Measurements from ENCODE around the gene MSH5. TPM values are rescaled to one million over a fixed set of nuclear protein-coding genes. Genes with fewer than 3 reads are reported as not detected.

The MSH5 gene
- total and polyA plus RNA-seq, 2 of the 13 experiments (the other 11 are each of a cell fraction or from before 2014, with no cell fraction given), result 10.2 to 38.7 TPM

- TF ChIP-seq PRDM15 (CRISPR knock-in tag; IDR thresholded peaks at IDR 0.05) (0 out of 2 replicates have a peak, but pooled peaks have one; percentile 47), RFX5 (IDR thresholded peaks at IDR 0.05; ENCODE audit: low read depth, low read length) (0 out of 2 replicates have a peak, but pooled peaks have one; percentile 6), ZBTB20 (CRISPR knock-in tag; IDR thresholded peaks at IDR 0.05; ENCODE audit: borderline replicate concordance, low read depth) (peak; percentile 87), ZNF678 (CRISPR knock-in tag; IDR thresholded peaks at IDR 0.05) (peak; percentile 82), SKI (IDR thresholded peaks at IDR 0.05; ENCODE audit: partially characterized antibody) (peak; percentile 84), ZNF296 (CRISPR knock-in tag; conservative IDR thresholded peaks at IDR 0.05) (no peak), SMAD9 (CRISPR knock-in tag; IDR thresholded peaks at IDR 0.05) (peak; percentile 70; the same call in 1 of the 2 replicates), KDM5A (IDR thresholded peaks at IDR 0.05; ENCODE audit: borderline replicate concordance, low read length) (peak; percentile 90; the same call in 1 of the 2 replicates), GFI1 (CRISPR knock-in tag; IDR thresholded peaks at IDR 0.05; ENCODE audit: borderline replicate concordance) (peak; percentile 80), CEBPZ (IDR thresholded peaks at IDR 0.05; ENCODE audit: low read length) (no peak), ZNF512 (CRISPR knock-in tag; IDR thresholded peaks at IDR 0.05) (no peak), ZFP36L2 (CRISPR knock-in tag; IDR thresholded peaks at IDR 0.05) (0 out of 2 replicates have a peak, but pooled peaks have one; percentile 69), RFXANK (CRISPR knock-in tag; IDR thresholded peaks at IDR 0.05) (peak; percentile 89; the same call in 1 of the 2 replicates), REPIN1 (CRISPR knock-in tag; IDR thresholded peaks at IDR 0.05; ENCODE audit: borderline replicate concordance, low read depth) (peak; percentile 96), HES4 (CRISPR knock-in tag; IDR thresholded peaks at IDR 0.05; ENCODE audit: borderline replicate concordance) (peak; percentile 87), ZFP1 (CRISPR knock-in tag; IDR thresholded peaks at IDR 0.05) (peak; percentile 78; the same call in 1 of the 2 replicates), TAF15 (IDR thresholded peaks at IDR 0.05; ENCODE audit: low read depth, low read length, poor library complexity, severe bottlenecking) (peak; percentile 93), ZNF569 (CRISPR knock-in tag; IDR thresholded peaks at IDR 0.05; ENCODE audit: borderline replicate concordance) (0 out of 2 replicates have a peak, but pooled peaks have one; percentile 19), ZSCAN31 (CRISPR knock-in tag; IDR thresholded peaks at IDR 0.05; ENCODE audit: low read depth) (peak; percentile 74; the same call in 1 of the 2 replicates), YEATS2 (CRISPR knock-in tag; IDR thresholded peaks at IDR 0.05; ENCODE audit: borderline replicate concordance) (peak; percentile 95)
These were observed 66.9 kb downstream of the MSH5 start, which contains the start of gene LSM2 (continued) for GRCh38 chr6:31806470-31807272.

All from HepG2 (cell line).